ENCODE measurements around the gene FCN2. TPM values are rescaled to one million over a fixed set of nuclear protein-coding genes. Genes with fewer than 3 reads are reported as not detected.

Gene FCN2
- total RNA-seq, 6 experiments from 2014 or later = 46.6 to 116 (median 77.3) TPM

- ATAC-seq = no peak
- H3K36me3 ChIP-seq = no peaks in the 10 kb centered on the region
- no peak for DNase-seq
- WGBS (ENCODE audit: insufficient coverage, low coverage, low lambda C conversion rate, missing lambda C conversion rate) = 58% methylated on average over 5 of the region's 5 CpGs
- H3K27me3 ChIP-seq = no peaks in the 10 kb centered on the region
- no peaks in the 10 kb centered on the region for H3K4me1 ChIP-seq
- no peak overlapping the region for H3K4me3 ChIP-seq
- no peaks in the 10 kb centered on the region for H3K9me3 ChIP-seq
- H3K27ac ChIP-seq = no peak overlapping the region
- TF ChIP-seq POLR2A (IDR thresholded peaks at IDR 0.05) = no peak
- TF ChIP-seq CTCF (IDR thresholded peaks at IDR 0.05) = no peak
- intact Hi-C loops (cut with DNase I) = no loop called here
Observed at GRCh38 chr9:134932606-134933005, 52.0 kb downstream of the FCN2 start.

GRCh38 chr9:134933076-134933659 lies 52.6 kb downstream of the FCN2 start:
- Histone ChIP-seq H3K27me3 (no peaks in the 10 kb centered on the region), H3K4me3 (no peak overlapping the region), H3K27ac (no peak overlapping the region), H3K36me3 (no peaks in the 10 kb centered on the region), H3K9me3 (no peaks in the 10 kb centered on the region), H3K4me1 (no peaks in the 10 kb centered on the region)
- intact Hi-C loops (cut with DNase I) = no loop called here
- WGBS (ENCODE audit: insufficient coverage, low coverage, low lambda C conversion rate, missing lambda C conversion rate) = 58% methylated on average over 3 of the region's 10 CpGs
- ATAC-seq = no peak
- TF ChIP-seq POLR2A (IDR thresholded peaks at IDR 0.05) (no peak), CTCF (IDR thresholded peaks at IDR 0.05) (no peak)
- DNase-seq = no peak

- DNase-seq (no peak), ATAC-seq (no peak)
- H3K9me3 ChIP-seq = no peaks in the 10 kb centered on the region
- no peaks in the 10 kb centered on the region for H3K36me3 ChIP-seq
- H3K4me3 ChIP-seq = no peak overlapping the region
- H3K27me3 ChIP-seq = no peaks in the 10 kb centered on the region
- TF ChIP-seq POLR2A (IDR thresholded peaks at IDR 0.05) (no peak), CTCF (IDR thresholded peaks at IDR 0.05) (no peak)
- intact Hi-C loops (cut with DNase I) = no loop called here
- WGBS (ENCODE audit: insufficient coverage, low coverage, low lambda C conversion rate, missing lambda C conversion rate) = 22% methylated on average over 11 of the region's 17 CpGs
- no peak overlapping the region for H3K27ac ChIP-seq
- no peaks in the 10 kb centered on the region for H3K4me1 ChIP-seq
Observed at GRCh38 chr9:134935056-134935640, 54.5 kb downstream of the FCN2 start.

- ATAC-seq (no peak), DNase-seq (peak in 1 of 3 donors; percentile 40)
- Histone ChIP-seq H3K27me3 (no peaks in the 10 kb centered on the region), H3K36me3 (no peaks in the 10 kb centered on the region), H3K27ac (no peak overlapping the region), H3K9me3 (no peaks in the 10 kb centered on the region), H3K4me3 (no peak overlapping the region), H3K4me1 (no peaks in the 10 kb centered on the region)
- no peak for TF ChIP-seq CTCF (IDR thresholded peaks at IDR 0.05)
- TF ChIP-seq POLR2A (IDR thresholded peaks at IDR 0.05) = no peak
- intact Hi-C loops (cut with DNase I) = no loop called here
- WGBS (ENCODE audit: insufficient coverage, low coverage, low lambda C conversion rate, missing lambda C conversion rate) = 80% methylated on average over 22 of the region's 27 CpGs
Observed at GRCh38 chr9:134935701-134936345, 55.2 kb downstream of the FCN2 start.
